Effector CD8-positive, alpha-beta T cell (primary cell): ENCODE results near the gene CCDC60.

Experiments used
- DNase-seq: peaks from one replicate; lab custom pipeline; 2025; lab: John Stamatoyannopoulos, UW

CCDC60 gene

DNA sequence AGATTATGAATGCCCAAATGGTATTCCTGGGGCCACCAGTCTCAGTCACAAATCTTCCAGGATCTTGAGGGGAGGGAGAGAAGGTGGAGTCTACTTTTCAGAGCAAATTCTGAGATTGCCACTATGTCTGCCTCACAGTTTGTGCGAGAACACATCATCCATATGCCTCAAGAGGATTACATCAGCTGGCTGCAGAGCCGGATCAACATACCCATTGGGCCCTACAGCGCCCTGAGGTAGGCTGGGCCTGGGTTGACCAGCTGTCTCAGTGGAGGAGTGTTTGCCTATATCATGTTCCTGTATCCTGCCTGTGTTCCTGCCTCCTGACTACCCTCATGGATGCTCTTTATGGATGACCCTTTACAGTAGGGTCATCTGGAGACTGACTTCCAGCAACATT, 205.9 kb downstream of the CCDC60 start:
- no peak for DNase-seq

DNA sequence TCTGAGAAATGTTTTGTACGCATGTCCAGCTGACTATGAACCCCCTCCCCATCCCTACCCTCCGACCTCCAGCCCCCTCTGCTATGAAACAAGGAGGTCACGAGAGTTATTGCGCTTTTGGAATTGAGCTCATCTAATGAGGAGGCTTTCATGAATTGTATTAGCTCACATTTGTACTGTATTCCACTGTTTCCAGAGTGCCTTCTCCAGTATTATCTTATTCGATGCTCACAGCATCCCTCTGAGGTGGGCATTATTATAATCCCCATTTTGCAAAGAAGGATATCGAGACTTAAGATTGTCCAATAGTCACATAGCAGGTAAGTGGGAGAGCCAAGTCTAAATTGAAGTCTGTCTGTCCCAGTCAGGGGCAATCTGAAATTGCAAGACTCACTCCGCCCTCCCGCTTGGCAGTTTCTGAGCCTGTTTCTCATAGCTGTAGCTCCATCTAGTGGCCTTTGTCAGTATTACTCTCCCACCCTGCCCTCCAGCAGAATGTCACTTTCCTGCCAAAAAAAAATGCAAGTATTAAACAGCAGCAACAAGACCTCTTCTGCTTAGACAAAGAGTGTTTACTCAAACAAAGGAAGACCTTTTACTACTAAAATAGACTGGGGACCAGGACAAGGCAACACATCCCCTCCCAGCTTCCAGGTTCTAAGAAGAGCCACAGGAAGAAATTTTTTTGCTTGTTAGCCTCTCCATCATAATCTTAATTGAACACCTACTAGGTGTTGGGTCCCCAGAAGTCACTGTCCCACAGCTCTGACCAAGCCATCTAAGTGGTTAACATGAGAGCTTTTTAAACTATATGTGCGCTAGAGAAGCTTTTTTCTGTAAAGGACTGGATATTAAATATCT, 210.5 kb downstream of the CCDC60 start:
- peak; percentile 25 for DNase-seq

DNA sequence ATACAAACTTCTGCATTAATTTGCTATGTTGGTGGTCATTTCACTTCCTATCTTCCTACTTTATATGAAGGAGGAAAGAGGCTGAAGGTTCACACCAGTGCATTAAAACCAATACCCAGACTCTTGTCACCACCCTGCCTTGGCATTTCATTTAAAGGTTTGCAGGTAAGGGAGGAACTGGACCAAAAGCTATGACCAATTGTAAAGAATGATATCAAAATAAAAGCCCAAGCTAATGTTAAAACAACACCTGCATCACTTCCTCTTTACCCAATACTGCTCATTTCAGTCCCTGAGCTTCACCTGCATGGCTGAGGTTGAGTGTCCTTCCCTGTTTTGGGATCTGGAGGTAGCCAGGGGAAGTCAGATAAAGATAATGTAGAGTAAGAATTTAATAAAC, 211.8 kb downstream of the CCDC60 start:
- DNase-seq: no peak

DNA sequence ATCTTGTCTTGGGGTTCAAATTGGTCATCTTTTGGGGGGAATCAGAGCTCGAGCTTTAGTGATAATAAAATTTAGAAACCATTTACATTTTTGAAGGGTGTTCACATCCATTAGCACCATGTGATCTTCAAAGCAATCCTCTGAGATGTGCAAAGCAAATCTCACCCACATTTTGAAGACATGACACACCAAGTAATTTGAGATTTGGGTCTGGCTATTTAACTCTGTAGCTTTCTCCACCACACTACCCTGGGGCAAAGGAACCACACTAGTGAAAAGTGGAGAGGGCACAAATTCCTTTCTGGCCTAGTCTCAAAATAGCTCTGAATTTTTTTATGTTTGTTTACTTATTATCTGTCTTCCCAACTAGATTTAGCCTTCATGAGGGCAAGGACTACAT, 212.5 kb downstream of the CCDC60 start:
- DNase-seq: no peak

DNA sequence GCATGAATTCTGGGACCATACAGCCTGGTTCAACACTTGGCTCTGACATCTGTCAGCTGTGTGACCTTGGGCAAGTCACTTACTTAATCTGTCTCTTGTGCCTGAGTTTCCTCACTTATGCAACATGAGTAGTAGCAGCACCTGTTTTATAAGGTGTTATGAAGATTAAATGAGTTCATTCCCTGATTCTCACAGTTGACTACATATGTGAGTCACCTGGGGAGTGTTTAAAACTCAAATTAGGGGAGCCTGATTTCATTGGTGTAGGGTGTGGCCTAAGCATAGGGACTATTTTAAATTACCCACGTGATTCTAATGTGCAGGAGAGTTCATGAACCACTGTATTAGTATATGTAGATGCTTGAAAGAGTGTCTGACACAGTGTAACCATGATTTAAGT, 222.3 kb downstream of the CCDC60 start:
- DNase-seq: no peak

DNA sequence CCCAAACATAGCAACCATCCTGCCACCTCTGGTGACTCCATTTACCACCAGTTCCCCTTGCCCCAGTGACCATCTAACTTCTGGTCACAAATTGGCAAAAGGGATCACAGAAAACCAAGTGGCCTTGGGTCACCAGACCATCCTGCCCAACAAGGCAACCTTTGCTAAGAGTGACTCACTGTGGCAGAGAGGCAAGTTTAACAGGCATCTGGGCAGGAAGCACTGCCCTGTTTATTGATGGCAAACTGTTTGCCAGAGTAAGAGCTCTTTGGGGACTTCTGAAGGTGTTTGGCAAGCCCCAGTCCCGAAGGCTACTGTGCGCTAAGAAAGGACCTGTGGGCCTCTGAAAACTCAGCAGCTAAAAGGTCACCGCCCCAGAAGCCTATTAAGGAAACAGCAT, 230.9 kb downstream of the CCDC60 start:
- DNase-seq: no peak

DNA sequence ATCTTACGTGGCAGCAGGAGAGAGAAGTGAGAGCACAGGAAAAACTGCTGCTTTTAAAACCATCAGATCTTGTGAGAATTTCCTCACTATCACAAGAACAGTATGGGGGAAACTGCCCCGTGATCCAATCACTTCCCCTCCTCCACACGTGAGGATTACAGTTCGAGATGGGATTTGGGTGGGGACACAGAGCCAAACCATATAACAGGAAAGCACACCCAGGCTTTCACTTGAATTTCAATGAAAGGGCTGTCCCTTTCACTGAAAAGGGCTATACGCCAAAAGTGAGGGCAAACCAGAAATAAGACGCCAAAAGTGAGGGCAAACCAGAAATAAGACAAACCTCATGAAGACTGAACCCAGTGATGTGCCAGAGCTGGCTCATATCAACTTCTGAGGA, 236.2 kb downstream of the CCDC60 start:
- no peak for DNase-seq

DNA sequence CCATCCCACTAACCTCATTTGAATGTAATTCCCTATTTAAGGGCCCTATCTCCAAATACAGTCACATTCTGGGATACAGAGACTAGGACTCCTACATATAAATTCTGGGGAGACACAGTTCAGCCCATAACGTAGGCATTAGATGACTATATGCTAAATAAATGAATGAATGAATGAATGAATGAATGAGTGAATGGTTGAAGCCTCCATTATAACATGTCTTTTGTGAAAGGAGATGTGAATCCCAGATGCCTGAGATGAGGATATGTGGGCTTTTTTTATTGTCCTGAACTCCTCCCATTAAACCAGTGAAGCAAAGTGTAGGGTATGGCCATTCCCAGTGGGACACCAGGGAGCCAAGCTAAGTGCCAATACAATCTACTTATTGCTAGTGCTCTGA, 238.6 kb downstream of the CCDC60 start:
- no peak for DNase-seq

DNA sequence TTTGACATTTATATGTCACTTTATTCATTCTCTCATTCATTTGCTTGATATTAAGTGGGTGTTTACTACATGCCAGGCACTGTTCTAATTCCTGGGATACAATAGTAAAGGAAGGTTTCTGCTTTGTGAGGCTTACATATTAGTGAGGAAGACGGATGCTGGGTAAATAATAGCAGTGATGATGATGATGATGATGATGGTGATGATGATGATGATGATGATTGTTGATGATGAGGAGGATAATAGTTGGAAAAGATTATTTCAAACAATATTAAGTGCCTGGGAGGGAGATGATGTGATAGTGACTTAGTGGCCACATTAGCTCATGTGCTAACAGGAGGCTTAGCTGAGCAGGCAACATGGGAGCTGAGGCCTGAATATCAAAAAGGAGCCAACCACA, 239.7 kb downstream of the CCDC60 start:
- DNase-seq: no peak

DNA sequence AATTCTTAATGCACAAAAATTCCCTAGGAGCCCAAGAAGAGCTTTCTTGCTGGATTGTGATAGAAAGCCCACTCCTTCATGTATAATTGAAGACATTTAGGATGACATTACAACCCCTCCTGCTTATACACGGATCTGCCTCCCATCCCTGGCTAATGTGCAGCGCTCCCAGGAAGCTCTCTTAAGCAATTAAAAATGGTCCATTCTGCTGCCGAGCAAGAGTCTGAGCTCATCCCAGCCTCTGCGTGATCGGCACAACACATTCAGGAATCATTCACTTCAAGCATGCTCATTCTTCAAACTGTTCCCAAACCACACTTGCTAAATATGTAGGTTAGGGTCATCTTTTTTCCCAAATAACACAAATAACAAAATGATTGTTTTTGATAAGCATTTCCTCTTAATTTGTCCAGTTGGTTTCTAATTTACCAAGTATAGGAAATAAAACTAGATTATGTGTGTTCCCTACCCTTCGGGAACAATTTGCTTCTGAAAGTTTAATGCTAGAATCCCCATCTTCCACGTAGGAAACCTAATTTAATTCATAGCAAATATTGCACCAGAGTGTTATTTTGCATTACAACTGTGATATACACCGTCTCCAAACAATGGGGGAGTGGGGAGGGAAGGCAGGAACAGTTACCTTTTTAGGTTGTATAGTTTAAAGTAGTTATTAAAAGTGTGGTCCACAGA, 241.7 kb downstream of the CCDC60 start:
- no peak for DNase-seq

DNA sequence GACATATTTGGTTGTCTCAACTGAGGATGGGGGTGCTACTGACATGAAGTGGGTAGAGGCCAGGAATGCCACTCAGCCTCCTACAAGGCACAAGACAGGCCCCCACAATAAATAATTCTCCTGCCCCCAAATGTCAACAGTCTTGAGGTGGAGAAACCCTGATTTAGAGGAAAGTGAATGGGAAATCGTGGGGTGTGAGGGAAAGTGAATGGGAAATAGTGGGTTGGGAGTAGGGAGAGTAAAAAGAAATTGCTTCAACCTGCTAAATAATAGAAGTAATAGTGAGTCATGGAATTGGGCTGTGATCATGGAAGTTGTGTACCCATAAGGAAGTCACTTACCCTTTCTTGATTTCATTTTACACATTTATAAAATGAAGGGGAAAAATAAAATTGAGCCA, 242.4 kb downstream of the CCDC60 start:
- no peak for DNase-seq

DNA sequence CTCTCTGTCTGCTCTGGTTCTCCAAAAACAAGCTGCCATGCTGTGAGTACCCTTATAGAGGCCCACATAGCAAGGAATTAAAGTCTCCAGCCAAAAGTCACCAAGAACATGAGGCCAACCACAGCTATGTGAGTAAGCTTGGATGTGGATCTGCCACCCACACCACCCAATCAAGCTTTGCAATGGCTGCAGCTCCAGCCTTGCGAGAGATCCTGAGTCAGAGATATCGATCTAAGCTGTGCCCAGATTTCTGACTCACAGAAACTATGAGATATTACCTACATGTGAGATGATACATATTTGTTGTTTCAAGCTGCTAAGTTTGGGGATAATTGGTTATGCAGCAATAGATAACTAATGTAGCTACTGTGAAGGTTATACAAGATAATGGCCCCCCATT, 243.6 kb downstream of the CCDC60 start:
- no peak for DNase-seq

DNA sequence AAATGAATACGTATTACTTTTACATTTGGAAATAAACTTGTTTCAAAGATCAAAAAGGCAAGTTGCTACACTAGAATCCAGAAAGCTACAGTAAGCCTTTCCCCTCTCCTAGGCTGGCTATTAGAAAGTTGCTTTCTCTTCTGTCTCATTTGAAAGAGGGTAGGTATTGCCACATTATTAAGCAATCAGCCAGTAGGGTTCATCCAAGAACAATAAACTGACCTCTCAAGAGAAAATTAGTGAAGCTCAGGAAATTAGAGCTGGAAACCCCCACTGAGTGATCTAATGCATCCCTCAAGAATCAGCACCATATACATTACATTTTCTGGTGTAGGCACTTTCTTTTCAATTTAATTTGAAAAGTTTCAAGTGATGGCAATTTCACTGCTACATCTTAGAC, 254.6 kb downstream of the CCDC60 start:
- no peak for DNase-seq

DNA sequence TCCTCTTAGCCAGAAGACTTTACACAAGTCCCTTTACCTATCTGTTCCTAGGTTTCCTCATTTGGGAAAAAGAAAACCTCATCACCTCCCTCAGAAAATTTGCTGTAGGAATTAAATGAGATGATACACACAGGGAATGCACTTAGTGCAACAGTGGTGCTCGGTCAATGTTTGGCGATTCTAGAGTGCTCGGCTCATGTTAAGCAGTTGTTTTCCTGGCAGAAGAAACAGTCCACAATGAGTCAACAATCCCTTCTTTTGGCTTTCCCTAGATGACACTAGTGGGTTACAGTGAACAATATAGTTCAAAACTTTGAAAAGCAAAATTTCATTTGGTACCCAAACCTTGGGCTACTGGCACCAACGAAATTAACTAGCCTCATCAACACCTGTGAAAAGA, 255.1 kb downstream of the CCDC60 start:
- DNase-seq: no peak
